Frontal cortex (tissue), 4 donors: ENCODE results near the gene TMPRSS9. TPM values are rescaled to one million over a fixed set of nuclear protein-coding genes. Genes with fewer than 3 reads are reported as not detected.
A peak's percentile ranks its signal among the peaks of the same experiment; 100 is the strongest.
"Not testable (repeated sequence)": the region's sequence is repeated elsewhere in the genome, so short reads cannot be mapped to it uniquely, and the experiment has no call there.

ENCODE experiments used
- DNase-seq, 2 donors: peaks; one replicate each; pipeline ENCODE4 v3.0.0; 2012; ENCODE audit warnings: low spot score in 2 of 2
- FAIRE-seq: peaks from 2 replicates; lab custom pipeline; 2012; peaks lifted over from hg19 to GRCh38; lab: Jason Lieb, UNC
- total RNA-seq: library from RNA; depleted of rRNA; stranded (reverse); fragments of >200 nt; gene quantifications from one replicate; pipeline ENCODE4 v1.2.3, GENCODE V29; 2014
- donor health status: control.
- donor health status: control.
- donor health status: control.

Gene TMPRSS9
- total RNA-seq, 1 donor from 2014 or later = 0.41 TPM

DNA sequence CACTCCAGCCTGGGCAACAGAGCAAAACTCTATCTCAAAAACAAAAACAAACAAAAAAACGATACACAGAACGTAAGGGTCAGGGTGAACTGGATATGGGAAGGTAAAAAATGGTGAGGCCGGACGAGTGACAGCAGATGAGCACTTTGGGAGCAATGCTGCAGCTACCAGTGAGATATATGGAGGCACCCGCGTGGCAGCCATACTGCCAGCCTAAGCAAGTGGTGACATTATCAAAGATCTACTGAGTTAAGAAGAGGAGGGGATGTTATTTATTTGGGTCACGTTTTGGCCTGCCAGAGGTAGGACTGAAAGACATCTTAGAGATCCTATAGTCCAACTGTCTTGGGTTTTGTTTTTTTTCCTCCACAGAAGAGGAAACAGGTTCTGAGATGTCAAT, 53.1 kb downstream of the TMPRSS9 start:
- DNase-seq (no peak), FAIRE-seq (no peak)

DNA sequence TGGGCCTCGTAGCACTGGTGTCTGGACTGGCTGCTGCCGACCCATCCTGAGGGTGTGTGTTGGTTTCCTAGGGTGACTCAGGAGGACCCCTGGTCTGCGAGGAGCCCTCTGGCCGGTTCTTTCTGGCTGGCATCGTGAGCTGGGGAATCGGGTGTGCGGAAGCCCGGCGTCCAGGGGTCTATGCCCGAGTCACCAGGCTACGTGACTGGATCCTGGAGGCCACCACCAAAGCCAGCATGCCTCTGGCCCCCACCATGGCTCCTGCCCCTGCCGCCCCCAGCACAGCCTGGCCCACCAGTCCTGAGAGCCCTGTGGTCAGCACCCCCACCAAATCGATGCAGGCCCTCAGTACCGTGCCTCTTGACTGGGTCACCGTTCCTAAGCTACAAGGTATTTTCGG, 53.6 kb downstream of the TMPRSS9 start:
- DNase-seq (no peak), FAIRE-seq (no peak)

DNA sequence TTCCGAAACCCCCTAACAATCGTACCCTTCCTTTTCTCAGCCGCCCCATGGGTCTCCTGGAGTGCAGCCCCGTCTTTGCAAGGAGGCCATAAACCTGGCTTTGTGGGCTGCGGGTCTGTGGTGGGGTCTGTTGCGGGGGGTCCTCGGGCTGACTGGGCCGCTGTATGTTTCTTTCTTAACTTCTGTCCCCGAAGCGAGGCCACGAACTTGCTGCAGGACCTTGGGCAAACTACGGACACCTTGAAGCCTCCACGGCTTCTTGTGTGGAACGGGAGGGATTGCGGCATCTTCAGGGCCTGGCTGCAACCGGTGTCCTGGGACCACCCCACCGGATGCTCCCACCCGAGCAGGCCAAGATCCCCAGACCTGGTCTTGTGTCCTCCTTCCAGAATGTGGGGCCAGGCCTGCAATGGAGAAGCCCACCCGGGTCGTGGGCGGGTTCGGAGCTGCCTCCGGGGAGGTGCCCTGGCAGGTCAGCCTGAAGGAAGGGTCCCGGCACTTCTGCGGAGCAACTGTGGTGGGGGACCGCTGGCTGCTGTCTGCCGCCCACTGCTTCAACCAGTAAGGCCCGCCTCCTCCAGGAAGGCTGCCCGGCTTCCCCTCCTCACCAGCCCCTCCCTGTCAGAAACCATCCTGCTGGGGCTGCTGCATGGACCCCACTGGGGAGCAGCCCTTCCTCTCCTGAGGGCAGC, 55.4 kb downstream of the TMPRSS9 start:
- FAIRE-seq (no peak), DNase-seq (no peak)

DNA sequence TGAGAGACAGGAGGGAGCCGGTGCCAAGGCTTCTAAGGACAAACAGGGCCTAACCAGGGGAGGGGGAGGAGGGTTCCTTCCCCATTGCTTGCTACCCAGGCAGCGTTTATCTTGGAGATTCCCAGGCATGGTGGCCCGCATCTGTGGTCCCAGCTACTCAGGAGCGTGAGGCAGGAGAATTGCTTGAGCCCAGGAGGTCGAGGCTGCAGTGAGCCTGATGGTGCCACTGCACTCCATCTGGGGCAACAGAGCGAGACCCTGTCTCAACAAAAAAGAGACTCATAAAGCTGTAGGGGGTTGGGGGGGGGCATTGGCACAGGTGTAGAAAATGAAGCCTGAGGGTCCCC, 55.9 kb downstream of the TMPRSS9 start:
- FAIRE-seq (no peak), DNase-seq (no peak)

DNA sequence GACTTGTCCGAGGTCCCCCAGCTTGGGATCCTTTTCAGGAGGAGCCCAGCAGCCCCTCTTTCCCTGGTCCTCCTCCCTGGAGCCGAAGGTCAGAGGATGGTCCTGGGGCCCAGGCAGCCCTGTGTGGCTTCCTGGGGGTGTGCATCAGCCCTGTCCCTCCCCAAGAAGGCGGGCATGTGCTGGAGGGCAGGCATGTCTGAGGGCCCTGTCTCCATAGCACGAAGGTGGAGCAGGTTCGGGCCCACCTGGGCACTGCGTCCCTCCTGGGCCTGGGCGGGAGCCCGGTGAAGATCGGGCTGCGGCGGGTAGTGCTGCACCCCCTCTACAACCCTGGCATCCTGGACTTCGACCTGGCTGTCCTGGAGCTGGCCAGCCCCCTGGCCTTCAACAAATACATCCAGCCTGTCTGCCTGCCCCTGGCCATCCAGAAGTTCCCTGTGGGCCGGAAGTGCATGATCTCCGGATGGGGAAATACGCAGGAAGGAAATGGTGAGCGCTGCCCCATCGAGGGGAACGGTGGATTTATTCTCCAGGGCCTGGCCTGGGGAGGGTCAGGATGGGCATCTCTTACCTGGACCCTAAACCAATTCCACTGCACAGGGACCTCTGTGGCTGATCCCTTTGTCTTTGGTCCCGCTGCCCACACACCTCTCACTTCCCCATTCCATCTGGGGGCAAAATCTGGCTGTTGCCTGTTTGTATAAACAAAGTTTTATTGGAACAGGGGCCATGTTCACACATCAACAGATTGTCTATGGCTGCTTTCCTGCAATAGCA, 56.4 kb downstream of the TMPRSS9 start:
- FAIRE-seq (no peak), DNase-seq (no peak)

DNA sequence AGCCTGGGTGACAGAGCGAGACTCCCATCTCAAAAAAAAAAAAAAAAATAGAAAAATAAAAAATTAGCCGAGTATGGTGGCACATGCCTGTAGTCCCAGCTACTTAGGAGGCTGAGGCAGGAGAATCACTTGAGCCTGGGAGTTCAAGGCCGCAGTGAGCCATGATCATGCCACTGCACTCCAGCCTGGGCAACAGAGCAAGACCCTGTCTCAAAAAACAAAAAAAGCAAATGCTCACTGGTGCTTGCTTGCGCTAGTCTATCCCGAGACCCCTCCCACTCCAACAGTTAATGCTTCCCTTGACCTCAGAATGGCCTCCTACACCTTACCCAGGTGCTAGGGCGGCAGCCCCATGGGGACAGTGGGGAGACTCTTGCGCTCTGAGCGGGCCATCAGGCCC, 57.4 kb downstream of the TMPRSS9 start:
- not testable (repeated sequence) for DNase-seq, FAIRE-seq

DNA sequence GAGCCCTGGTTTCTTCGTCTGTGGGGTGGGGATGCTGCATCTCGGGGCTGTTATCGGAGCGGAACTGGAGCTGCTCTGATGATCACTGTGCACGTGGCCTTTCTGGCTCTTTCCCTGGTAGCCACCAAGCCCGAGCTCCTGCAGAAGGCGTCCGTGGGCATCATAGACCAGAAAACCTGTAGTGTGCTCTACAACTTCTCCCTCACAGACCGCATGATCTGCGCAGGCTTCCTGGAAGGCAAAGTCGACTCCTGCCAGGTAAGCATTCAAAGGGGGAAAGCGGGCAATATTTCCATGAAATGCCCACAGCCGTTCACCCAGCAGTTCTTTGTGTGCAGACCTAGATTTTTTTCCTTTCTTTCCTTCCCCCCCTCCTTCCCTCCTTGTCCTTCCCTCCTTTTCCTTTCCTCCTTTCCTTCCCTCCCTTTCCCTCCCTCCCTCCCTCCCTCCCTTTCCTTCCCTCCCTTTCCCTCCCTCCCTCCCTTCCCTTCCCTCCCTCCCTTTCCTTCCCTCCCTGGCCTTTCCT, 57.9 kb downstream of the TMPRSS9 start:
- no peak for FAIRE-seq
- no peak for DNase-seq

DNA sequence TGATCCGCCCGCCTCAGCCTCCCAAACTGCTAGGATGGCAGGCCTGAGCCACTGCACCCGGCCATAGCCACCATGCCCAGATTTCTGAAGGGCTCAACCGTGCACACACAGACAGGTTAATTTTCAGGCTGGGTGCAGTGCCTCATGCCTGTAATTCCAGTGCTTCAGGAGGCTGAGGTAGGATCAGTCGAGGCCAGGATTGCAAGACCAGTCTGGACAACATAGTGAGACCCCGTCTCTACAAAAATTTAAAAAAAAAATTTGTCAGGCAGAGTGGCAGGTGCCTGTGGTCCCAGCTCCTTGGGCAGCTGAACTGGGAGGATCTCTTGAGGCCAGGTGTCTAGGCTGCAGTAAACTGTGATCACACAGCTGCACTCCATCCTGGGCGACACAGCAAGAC, 59.7 kb downstream of the TMPRSS9 start:
- no peak for FAIRE-seq

DNA sequence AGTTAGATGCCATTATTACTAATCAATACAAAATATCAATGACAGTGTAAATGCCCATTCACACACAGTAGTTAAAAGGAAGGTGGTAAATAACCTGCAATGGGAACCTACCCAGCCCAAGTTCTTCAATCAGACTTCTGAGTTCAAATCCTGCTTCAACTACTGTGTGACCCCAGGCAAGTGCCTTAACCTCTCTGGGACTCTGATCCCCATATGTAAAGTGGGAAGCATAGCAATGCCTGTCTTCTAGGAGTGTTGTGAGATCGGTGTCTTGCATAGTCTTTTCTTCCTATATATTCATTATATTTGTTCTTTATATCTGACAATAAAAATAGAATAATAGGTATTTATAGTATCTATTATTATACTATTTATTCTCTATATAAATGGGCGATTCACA, 60.4 kb downstream of the TMPRSS9 start:
- DNase-seq = no peak
- no peak for FAIRE-seq

More for the DNA sequence above, 59.7 kb downstream of the TMPRSS9 start:
- no peak for DNase-seq

DNA sequence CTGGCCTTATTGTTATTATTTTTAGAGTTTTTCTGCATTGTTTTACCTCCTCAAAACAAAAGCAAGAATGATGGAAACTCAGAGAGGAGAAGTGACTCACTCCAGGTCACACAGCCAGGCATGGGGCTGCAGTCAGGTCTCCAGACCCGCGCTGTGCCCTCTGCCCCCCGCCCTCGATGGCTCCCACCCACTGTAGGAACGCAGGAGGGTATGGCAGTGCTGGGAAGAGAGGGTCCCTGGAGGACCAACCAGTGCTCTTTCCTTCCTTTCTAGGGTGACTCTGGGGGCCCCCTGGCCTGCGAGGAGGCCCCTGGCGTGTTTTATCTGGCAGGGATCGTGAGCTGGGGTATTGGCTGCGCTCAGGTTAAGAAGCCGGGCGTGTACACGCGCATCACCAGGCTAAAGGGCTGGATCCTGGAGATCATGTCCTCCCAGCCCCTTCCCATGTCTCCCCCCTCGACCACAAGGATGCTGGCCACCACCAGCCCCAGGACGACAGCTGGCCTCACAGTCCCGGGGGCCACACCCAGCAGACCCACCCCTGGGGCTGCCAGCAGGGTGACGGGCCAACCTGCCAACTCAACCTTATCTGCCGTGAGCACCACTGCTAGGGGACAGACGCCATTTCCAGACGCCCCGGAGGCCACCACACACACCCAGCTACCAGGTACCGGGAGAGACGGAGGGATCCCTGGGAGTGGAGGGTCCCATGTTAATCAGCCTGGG, 61.7 kb downstream of the TMPRSS9 start:
- DNase-seq = no peak
- FAIRE-seq = no peak

DNA sequence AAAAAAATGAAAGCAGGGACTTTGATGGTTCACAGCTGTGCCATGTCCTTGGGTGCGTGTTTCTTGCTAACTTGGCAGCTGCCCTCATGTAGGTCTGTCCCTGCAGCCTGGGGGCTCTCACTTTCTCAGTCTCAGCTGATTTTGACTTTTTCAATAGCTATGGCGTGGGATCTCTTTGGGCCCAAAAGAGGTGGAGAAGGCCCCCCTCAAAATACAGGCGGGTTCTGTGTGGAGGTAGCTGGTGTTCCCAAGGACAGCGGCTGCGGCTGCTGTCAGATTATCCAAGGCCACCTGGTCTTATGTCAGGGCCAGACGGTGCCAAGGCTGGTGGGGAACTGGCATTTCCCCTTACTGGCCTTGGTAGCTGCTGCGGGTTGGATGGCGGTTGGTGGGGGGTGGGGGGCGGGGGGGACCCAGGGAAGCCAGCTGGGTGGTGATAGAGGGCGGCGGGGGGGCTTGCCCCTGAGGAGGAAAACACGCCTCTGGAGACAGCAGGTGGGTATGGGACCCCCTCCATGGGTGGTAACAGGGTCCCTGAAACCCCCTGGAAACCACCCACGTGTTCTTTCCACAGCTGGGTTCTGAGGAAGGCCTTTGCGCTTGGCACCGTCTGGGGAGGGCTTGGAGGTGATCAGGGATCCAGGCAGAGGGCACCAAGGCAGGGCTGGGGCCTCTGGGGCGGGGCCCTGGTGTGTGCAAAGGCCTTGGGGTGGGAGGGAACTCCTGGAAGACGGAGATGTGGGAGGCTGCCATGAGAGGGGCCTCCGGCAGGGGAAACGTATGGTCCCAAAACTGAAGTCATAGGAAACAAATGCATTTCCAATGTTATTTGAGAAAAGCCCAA, 63.2 kb downstream of the TMPRSS9 start:
- FAIRE-seq (no peak), DNase-seq (no peak)

DNA sequence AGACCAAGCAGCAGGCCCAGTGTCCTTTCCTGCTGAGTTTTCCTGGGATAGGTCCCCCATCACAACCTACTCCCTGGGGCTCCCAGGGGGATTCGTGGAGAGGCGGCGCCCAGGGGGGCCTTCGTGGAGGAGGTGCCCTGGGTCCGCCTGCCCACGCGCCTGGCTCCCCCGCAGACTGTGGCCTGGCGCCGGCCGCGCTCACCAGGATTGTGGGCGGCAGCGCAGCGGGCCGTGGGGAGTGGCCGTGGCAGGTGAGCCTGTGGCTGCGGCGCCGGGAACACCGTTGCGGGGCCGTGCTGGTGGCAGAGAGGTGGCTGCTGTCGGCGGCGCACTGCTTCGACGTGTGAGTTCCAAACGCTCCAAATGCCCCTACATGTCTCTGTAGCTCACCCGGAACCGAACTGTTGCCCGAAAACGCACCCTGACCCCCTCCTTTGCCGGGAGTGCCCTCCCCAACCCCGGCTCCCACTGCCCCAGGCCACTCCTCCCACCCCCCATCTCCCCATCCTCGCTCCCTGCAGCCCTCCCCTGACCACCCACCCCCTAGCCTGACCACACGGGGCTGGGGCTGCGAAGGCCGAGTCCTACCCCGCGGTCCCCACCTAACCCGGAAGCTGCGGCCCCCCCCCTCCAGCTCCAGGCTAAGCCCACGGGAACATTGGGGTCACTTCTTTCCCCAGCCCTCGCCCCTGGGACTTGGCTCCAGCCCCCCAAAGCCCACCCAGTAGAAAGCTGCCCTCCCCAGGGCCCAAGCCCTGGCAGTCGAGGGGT, 64.0 kb downstream of the TMPRSS9 start:
- DNase-seq (no peak), FAIRE-seq (no peak)

DNA sequence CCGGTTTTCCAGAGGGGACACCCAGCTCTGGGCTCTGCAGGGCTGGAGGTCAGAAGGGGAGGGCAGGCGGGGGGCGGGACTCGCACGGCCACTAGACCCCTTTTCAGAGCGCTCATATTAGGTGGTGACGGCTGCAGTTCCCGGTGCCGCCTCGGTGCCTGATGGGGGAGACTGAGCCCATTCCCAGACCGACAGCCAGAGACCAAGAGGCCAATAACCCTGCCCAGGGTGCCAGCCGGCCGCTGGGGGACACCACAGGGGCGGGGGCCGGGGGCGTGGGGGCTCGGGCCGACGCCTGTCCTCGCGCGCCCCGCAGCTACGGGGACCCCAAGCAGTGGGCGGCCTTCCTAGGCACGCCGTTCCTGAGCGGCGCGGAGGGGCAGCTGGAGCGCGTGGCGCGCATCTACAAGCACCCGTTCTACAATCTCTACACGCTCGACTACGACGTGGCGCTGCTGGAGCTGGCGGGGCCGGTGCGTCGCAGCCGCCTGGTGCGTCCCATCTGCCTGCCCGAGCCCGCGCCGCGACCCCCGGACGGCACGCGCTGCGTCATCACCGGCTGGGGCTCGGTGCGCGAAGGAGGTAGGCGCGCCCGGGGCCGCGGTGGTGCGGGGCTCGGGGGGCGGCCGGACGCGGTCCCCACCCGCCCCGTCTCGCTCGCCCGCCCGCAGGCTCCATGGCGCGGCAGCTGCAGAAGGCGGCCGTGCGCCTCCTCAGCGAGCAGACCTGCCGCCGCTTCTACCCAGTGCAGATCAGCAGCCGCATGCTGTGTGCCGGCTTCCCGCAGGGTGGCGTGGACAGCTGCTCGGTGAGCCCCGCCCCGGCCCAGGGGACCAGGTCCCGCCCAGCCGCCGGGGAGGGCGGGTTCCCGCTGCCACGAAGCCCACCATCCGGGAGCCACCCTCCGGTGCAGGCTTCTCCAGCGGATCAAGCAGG, 64.9 kb downstream of the TMPRSS9 start:
- FAIRE-seq = no peak
- peak; percentile 63 to 68 for DNase-seq

DNA sequence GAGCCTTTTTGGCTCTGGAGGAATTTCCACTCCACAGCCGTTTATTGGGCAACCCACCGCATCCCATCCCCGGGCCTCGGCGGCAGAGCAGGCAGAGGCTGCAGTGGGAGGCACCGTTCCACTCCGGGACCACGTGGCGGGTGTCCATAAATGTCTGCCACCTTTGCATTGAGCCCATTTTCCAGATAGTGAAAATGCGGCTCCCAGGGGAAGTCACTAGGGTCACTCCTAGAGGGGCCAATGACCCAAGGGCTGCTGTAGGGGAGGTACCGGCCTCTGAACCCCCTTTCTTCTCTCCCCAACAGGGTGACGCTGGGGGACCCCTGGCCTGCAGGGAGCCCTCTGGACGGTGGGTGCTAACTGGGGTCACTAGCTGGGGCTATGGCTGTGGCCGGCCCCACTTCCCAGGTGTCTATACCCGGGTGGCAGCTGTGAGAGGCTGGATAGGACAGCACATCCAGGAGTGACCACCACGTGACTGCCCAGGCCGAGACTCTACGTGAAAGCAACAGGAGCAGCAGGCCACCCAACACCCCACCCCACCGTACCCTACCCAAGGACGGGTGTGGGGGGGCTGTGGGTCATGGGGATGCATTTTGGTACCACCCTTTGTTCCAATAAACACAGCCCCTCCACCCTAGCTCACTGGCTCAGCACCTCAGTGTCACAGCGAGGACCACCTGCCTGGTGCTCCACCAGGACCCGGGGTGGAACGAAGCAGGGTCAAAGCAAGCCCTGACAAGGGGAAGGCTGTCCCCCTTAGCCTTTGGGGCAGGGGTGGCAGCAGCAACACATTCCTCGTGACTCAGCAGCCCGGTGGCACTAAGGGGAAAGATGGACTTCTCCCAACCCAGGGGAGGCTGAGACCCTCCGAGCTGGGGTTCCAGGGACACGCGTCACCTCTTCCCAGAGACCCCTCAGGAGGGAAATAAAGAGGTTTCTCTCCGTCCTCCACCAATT, 65.8 kb downstream of the TMPRSS9 start:
- DNase-seq (no peak), FAIRE-seq (no peak)

DNA sequence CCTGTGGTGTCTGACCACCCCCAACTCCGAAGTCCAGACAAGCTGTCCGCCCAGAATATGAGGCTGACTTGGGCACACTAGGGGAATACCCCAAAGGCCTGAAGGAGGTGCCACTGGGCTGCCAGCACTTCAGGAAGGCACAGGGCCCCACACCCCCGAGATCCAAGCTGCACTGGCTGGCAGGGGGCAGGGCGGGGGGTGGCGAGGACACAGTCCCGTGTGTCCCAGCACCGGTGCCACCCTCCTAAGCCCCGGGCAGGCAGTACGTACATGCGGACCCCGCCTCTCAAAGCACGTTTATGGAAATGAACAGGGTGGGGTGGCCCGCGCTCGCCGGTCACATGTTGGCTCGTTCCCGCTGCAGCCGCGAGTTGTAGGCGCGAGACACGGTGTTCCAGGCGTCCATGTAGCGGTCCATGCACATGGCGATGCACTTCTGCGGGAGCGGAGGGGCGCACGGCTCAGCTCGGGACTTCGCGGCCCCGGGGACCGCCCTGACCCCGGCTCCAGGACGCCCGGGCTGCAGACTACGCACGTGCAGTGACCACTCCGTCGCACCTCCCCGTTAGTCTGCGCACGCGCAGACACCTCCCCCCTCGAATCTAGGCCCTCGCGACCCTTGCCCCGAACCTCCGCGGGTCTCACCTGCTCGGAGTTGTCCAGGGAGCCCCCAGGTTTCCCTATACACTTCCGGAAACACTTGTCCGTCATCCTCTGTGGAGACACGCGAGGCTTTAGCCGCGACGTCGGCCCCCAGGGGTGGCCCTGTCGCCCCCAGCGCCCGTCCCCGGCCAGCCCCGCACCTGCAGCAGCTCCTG, 66.8 kb downstream of the TMPRSS9 start:
- FAIRE-seq = no peak
- peak in 1 of 2 donors; percentile 63 for DNase-seq
